GM21367 (cell line): Measurements from ENCODE around the gene CLIP3.

Experiments
- ATAC-seq: cut with Tn5 transposase; IDR thresholded peaks from one replicate; pipeline ENCODE4 v1.9.1; 2021; ENCODE audit not compliant: unreplicated experiment

CLIP3 gene

DNA sequence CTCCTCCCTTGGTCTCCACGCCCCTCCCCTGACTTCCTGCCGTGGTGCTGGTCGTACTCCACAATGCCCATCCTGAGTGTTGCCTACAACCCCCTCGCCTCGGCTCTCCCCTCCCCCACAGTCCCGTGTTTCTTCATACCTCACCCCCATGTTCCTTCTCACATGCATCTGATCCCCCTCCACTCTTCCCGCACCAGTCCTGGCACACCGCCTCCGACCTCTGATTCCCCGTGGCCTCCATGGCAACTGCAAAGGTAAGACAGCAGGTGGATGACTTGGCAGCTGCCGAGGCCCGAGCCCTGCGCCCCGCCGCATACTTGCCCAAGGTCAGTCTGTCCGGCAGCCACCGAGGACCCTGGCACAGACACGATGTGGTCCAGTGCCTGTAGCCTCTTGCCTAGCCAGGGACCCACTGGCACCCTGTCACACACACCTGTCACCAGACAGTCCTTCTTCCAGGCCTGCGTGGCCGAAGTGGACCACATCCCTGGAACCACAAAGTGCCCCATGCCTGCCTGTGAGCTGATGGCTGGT is 53.8 kb downstream of the CLIP3 start:
- no peak for ATAC-seq

DNA sequence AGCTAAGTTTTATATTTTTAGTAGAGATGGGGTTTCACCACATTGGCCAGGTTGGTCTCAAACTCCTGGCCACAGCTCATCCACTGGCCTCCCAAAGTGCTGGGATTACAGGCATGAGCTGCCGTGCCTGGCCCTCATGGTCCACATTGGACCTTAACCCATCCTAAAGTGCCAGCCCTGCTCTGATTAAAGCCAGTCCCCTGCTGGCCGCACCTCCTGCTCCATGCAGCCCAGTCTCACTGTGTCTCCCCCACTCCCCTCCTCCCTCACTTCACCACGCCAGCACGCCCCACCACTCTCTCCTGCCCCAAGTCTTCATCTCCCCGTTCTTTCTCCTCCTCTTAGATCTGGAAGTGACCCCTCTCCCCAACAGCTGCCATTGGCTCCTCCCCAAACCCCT is 54.4 kb downstream of the CLIP3 start:
- no peak for ATAC-seq

GRCh38 chr19:35977446-35978222 is 55.0 kb downstream of the CLIP3 start:
- ATAC-seq, result no peak

DNA sequence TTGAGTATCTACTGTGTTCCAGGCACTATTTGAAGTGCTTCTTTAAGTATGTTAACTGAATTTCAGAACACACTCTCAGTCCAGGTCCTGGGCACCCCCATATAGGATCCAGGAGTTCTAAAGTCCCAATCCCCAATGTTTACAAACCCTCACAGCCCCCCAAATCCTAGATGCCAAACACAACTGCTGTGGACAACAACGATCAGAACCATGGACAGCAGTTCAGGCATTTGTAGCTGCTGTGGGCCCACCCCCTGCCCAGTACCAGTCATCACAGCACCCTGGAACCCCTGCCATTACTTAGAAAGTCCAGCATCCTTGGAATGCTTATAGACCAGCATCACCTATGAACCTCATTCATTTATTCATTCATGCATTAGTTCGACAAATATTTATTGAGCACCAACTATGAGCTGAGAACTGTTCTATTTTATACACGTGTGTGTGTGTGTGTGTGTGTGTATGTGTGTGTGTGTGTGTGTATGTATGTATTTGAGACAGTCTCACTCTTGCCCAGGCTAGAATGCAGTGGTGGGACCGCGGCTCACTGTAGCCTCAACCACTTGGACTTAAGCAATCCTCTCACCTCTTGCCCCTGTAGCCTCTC is 57.0 kb downstream of the CLIP3 start:
- no peak for ATAC-seq

GRCh38 chr19:35973487-35973886 is 59.2 kb downstream of the CLIP3 start:
- ATAC-seq, result no peak

DNA sequence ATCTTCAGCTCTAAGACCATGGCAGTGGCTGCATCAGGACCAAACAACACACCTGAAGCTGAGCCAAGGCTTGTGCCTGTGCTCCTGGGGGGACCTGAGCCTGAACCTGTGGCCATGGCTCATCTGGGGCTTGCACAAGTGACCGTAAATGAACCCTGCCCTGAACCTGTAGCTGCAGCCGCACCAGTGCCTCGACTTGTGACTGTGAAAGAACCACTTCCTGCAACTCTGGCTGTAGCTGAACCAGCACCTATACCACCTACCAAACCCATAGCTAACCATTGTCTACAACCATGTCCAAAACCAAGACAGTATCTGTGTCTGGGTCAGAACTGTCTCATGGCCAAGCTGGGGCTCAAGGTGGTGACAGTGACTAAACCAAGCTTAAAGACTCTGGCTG is 65.9 kb downstream of the CLIP3 start:
- no peak for ATAC-seq
